WTC11 (cell line): Measurements from ENCODE around the gene KIF17.

ENCODE experiments used
- CTCF ChIP-seq: fragments of 200-600 bp; IDR thresholded peaks from 2 replicates; pipeline ENCODE4 v1.8.0; 2022; ENCODE audit warnings: antibody characterized with exemption
- E2F4 ChIP-seq: sonication (generic); formaldehyde crosslinking; IDR thresholded peaks from 2 replicates; pipeline ENCODE4 v1.8.1; 2022; ENCODE audit warnings: low read depth, mild to moderate bottlenecking, moderate library complexity, missing genetic modification reagents, borderline replicate concordance
- FOXK1 ChIP-seq: sonication (generic); formaldehyde crosslinking; IDR thresholded peaks from 2 replicates; pipeline ENCODE4 v1.8.0; 2022; ENCODE audit warnings: mild to moderate bottlenecking, moderate library complexity, missing genetic modification reagents
- KAT7 ChIP-seq: sonication (generic); formaldehyde crosslinking; IDR thresholded peaks from 2 replicates; pipeline ENCODE4 v1.8.1; 2023; ENCODE audit warnings: missing genetic modification reagents, mild to moderate bottlenecking, borderline replicate concordance
- MAX ChIP-seq: sonication (generic); formaldehyde crosslinking; IDR thresholded peaks from 2 replicates; pipeline ENCODE4 v1.8.0; 2022; ENCODE audit warnings: mild to moderate bottlenecking, missing genetic modification reagents
- NR3C1 ChIP-seq: sonication (generic); formaldehyde crosslinking; conservative IDR thresholded peaks from 2 replicates; pipeline ENCODE4 v1.8.1; 2023; ENCODE audit warnings: low read depth, mild to moderate bottlenecking, missing genetic modification reagents
- PREB ChIP-seq: sonication (generic); formaldehyde crosslinking; IDR thresholded peaks from 2 replicates; pipeline ENCODE4 v1.8.1; 2022; ENCODE audit warnings: mild to moderate bottlenecking, missing genetic modification reagents, moderate library complexity, borderline replicate concordance
- ZNF121 ChIP-seq: sonication (generic); formaldehyde crosslinking; IDR thresholded peaks from 2 replicates; pipeline ENCODE4 v1.8.0; 2023; ENCODE audit warnings: missing genetic modification reagents
- ZNF416 ChIP-seq: fragments of 250-450 bp; sonication (Bioruptor Pico); IDR thresholded peaks from 2 replicates; pipeline ENCODE4 v1.9.0; 2021; ENCODE audit warnings: mild to moderate bottlenecking, inconsistent platforms

GRCh38 chr1:20683614-20684013 lies 34.2 kb downstream of the KIF17 start:
- TF ChIP-seq PREB (CRISPR knock-in tag), result no peak
- no peak for TF ChIP-seq CTCF
- TF ChIP-seq KAT7 (CRISPR knock-in tag), result no peak
- TF ChIP-seq FOXK1 (CRISPR knock-in tag), result no peak
- no peak for TF ChIP-seq ZNF121
- no peak for TF ChIP-seq E2F4 (CRISPR knock-in tag)
- no peak for TF ChIP-seq NR3C1 (CRISPR knock-in tag)
- TF ChIP-seq ZNF416 (CRISPR knock-in tag), result no peak
- no peak for TF ChIP-seq MAX (CRISPR knock-in tag)
